IMR-90 (cell line): ENCODE results near the gene CPAMD8. TPM values are rescaled to one million over a fixed set of nuclear protein-coding genes. Genes with fewer than 3 reads are reported as not detected.

Experiments used
- ATAC-seq: fragments of 200-7000 bp; cut with Tn5 transposase; 2 replicates; pipeline ENCODE4 v1.9.1; 2020; ENCODE audit warnings: low read depth, mild to moderate bottlenecking, moderate library complexity
- BruUV-seq: library from RNA; stranded (reverse); fragments of 400-500 nt; replicated peaks from 2 replicates; lab custom pipeline; 2021; lab: Mats Ljungman, UMichigan
- CTCF ChIA-PET: fragments of 300-600 bp; formaldehyde crosslinking; extraction: SDS; loops from one replicate; lab custom pipeline; 2021; ENCODE audit warnings: antibody characterized with exemption; lab: Yijun Ruan, JAX
- POLR2A ChIA-PET: fragments of 300-600 bp; sonication (Branson Sonifier 250); formaldehyde crosslinking; loops from one replicate; lab custom pipeline; 2022; ENCODE audit warnings: antibody characterized with exemption; ENCODE audit not compliant: unreplicated experiment; lab: Charles Lee
- DNase-seq: peaks from one replicate; pipeline ENCODE4 v3.0.0; 2013
- H2AFZ ChIP-seq: replicated peaks from 2 replicates; pipeline ENCODE3; 2013; ENCODE audit warnings: low read length, mild to moderate bottlenecking; ENCODE audit not compliant: poor library complexity
- H2AK5ac ChIP-seq: 2 replicates; pipeline ENCODE4 v1.6.1; 2013; ENCODE audit warnings: low read depth, low read length, inconsistent platforms
- H2AK9ac ChIP-seq: replicated peaks from 2 replicates; pipeline ENCODE3; 2013; ENCODE audit warnings: mild to moderate bottlenecking, low read depth, low read length, moderate library complexity; ENCODE audit not compliant: poor library complexity
- H2BK120ac ChIP-seq: 2 replicates; pipeline ENCODE4 v1.6.1; 2013; ENCODE audit warnings: low read depth, low read length, inconsistent platforms
- H2BK15ac ChIP-seq: 3 replicates; pipeline ENCODE4 v1.6.1; 2013; ENCODE audit warnings: low read depth, low read length, inconsistent platforms
- H2BK20ac ChIP-seq: 2 replicates; pipeline ENCODE4 v1.6.1; 2013; ENCODE audit warnings: low read depth, mild to moderate bottlenecking, inconsistent platforms, low read length, moderate library complexity
- H2BK5ac ChIP-seq: 2 replicates; pipeline ENCODE4 v1.6.1; 2013; ENCODE audit warnings: mild to moderate bottlenecking, low read depth, low read length, inconsistent platforms; ENCODE audit not compliant: poor library complexity, severe bottlenecking
- H3K14ac ChIP-seq: replicated peaks from 2 replicates; pipeline ENCODE4 v1.6.1; 2013; ENCODE audit warnings: low read depth, low read length, inconsistent platforms
- H3K18ac ChIP-seq: 2 replicates; pipeline ENCODE4 v1.6.1; 2013; ENCODE audit warnings: low read depth, low read length, control low read depth
- H3K23ac ChIP-seq: 2 replicates; pipeline ENCODE4 v1.6.1; 2013; ENCODE audit warnings: low read depth, low read length, inconsistent platforms
- H3K27ac ChIP-seq: 2 replicates; pipeline ENCODE4 v1.5.1; 2013; ENCODE audit warnings: mild to moderate bottlenecking, control low read depth, low read length; ENCODE audit not compliant: insufficient read depth
- H3K27me3 ChIP-seq: 2 replicates; pipeline ENCODE4 v1.6.1; 2013; ENCODE audit warnings: low read length; ENCODE audit not compliant: control insufficient read depth, insufficient read depth
- H3K36me3 ChIP-seq: 2 replicates; pipeline ENCODE4 v1.6.1; 2013; ENCODE audit warnings: low read length, mixed read lengths; ENCODE audit not compliant: control insufficient read depth, insufficient read depth
- H3K4ac ChIP-seq: 2 replicates; pipeline ENCODE4 v1.6.1; 2013; ENCODE audit warnings: low read depth, low read length, inconsistent platforms
- H3K4me1 ChIP-seq: 2 replicates; pipeline ENCODE4 v1.6.1; 2013; ENCODE audit warnings: low read length, mixed read lengths; ENCODE audit not compliant: control insufficient read depth, insufficient read depth
- H3K4me2 ChIP-seq: 2 replicates; pipeline ENCODE4 v1.6.1; 2013; ENCODE audit warnings: low read depth, mild to moderate bottlenecking, control low read depth, low read length, moderate library complexity
- H3K4me3 ChIP-seq: 2 replicates; pipeline ENCODE4 v1.5.1; 2013; ENCODE audit warnings: low read depth, mild to moderate bottlenecking, control low read depth, low read length, moderate library complexity; ENCODE audit not compliant: insufficient read depth
- H3K56ac ChIP-seq: 2 replicates; pipeline ENCODE4 v1.6.1; 2013; ENCODE audit warnings: low read length, inconsistent platforms; ENCODE audit not compliant: insufficient read depth; ENCODE audit errors: extremely low read depth
- H3K79me1 ChIP-seq, 2 experiments: 2 replicates each; pipeline ENCODE4 v1.6.1; 2013; ENCODE audit warnings: low read length in 2 of 2, inconsistent platforms in 1 of 2, low read depth in 1 of 2
- H3K9ac ChIP-seq: 2 replicates; pipeline ENCODE4 v1.6.1; 2013; ENCODE audit warnings: low read depth, low read length, control low read depth
- H3K9me1 ChIP-seq: 2 replicates; pipeline ENCODE4 v1.6.1; 2013; ENCODE audit warnings: low read length, inconsistent platforms; ENCODE audit not compliant: insufficient read depth
- H3K9me3 ChIP-seq: 2 replicates; pipeline ENCODE4 v1.6.1; 2013; ENCODE audit warnings: low read length; ENCODE audit not compliant: control insufficient read depth, insufficient read depth
- H4K20me1 ChIP-seq: 2 replicates; pipeline ENCODE4 v1.6.1; 2013; ENCODE audit warnings: low read length, inconsistent platforms; ENCODE audit not compliant: insufficient read depth
- H4K5ac ChIP-seq: 2 replicates; pipeline ENCODE4 v1.6.1; 2013; ENCODE audit warnings: mild to moderate bottlenecking, low read depth, low read length, control low read depth
- H4K8ac ChIP-seq, 2 experiments: 2 replicates each; pipeline ENCODE4 v1.6.1; 2013; ENCODE audit warnings: low read depth in 2 of 2, low read length in 2 of 2, control low read depth in 1 of 2, inconsistent platforms in 1 of 2
- H4K91ac ChIP-seq: 2 replicates; pipeline ENCODE4 v1.6.1; 2013; ENCODE audit warnings: low read depth, low read length, inconsistent platforms; ENCODE audit not compliant: insufficient read depth
- BHLHE40 ChIP-seq: fragments of 150-350 bp; IDR thresholded peaks from 2 replicates; pipeline ENCODE4 v1.6.1; 2016; ENCODE audit warnings: mild to moderate bottlenecking, low read depth, low read length
- CEBPB ChIP-seq: IDR thresholded peaks from 2 replicates; pipeline ENCODE4 v1.6.1; 2012; ENCODE audit warnings: low read depth, low read length, improper control_type of control experiment
- CHD1 ChIP-seq: IDR thresholded peaks from 2 replicates; pipeline ENCODE4 v1.6.1; 2012; ENCODE audit warnings: low read depth, low read length, improper control_type of control experiment
- FOS ChIP-seq: fragments of 150-350 bp; IDR thresholded peaks from 2 replicates; pipeline ENCODE4 v1.6.1; 2016; ENCODE audit warnings: low read depth, low read length
- MAFK ChIP-seq: IDR thresholded peaks from 2 replicates; pipeline ENCODE4 v1.6.1; 2012; ENCODE audit warnings: low read depth, low read length, improper control_type of control experiment
- MAZ ChIP-seq: IDR thresholded peaks from 2 replicates; pipeline ENCODE4 v1.6.1; 2012; ENCODE audit warnings: low read depth, mild to moderate bottlenecking, low read length, improper control_type of control experiment, moderate library complexity, borderline replicate concordance
- MXI1 ChIP-seq: IDR thresholded peaks from 2 replicates; pipeline ENCODE4 v1.6.1; 2012; ENCODE audit warnings: low read depth, mild to moderate bottlenecking, low read length, moderate library complexity, borderline replicate concordance
- NFE2L2 ChIP-seq: fragments of 150-350 bp; IDR thresholded peaks from 2 replicates; pipeline ENCODE4 v1.6.1; 2016; ENCODE audit warnings: low read depth, mild to moderate bottlenecking, low read length
- POLR2A ChIP-seq: IDR thresholded peaks from 2 replicates; pipeline ENCODE4 v1.6.1; 2012; ENCODE audit warnings: mild to moderate bottlenecking, low read depth, low read length
- RAD21 ChIP-seq: IDR thresholded peaks from 2 replicates; pipeline ENCODE4 v1.6.1; 2012; ENCODE audit warnings: low read length, improper control_type of control experiment
- RCOR1 ChIP-seq: IDR thresholded peaks from 2 replicates; pipeline ENCODE4 v1.6.1; 2012; ENCODE audit warnings: mild to moderate bottlenecking, low read length, improper control_type of control experiment; ENCODE audit not compliant: insufficient replicate concordance
- RFX5 ChIP-seq: IDR thresholded peaks from 2 replicates; pipeline ENCODE4 v1.8.0; 2012; ENCODE audit warnings: low read depth, mild to moderate bottlenecking, low read length, moderate library complexity
- SMC3 ChIP-seq: fragments of 150-350 bp; IDR thresholded peaks from 2 replicates; pipeline ENCODE4 v1.6.1; 2016; ENCODE audit warnings: low read depth, mild to moderate bottlenecking, antibody characterized with exemption, low read length, moderate library complexity
- WGBS, 2 experiments: methylation state at CpG; one replicate each; pipeline versions ENCODE4 v1.1.5 to v1.1.7; 2013; ENCODE audit warnings: missing lambda C conversion rate in 2 of 2; ENCODE audit not compliant: insufficient read length in 1 of 2; ENCODE audit errors: extremely low coverage in 2 of 2; 5-methylcytosine and 5-hydroxymethylcytosine counted together
- dilution Hi-C: fragments of 300-500 bp; cut with HindIII; formaldehyde crosslinking; loops from one replicate; pipeline ENCODE4 v1.14.3; 2018; ENCODE audit warnings: low sequenced_read_pairs; ENCODE audit not compliant: unreplicated experiment
- in situ Hi-C: fragments of 300-500 bp; cut with MboI; formaldehyde crosslinking; loops from 3 replicates; pipeline ENCODE4 v1.14.3; 2019; ENCODE audit warnings: low sequenced_read_pairs, inconsistent platforms, mixed read lengths
- intact Hi-C: fragments of 100-400 bp; cut with micrococcal nuclease; formaldehyde crosslinking; loops from 2 replicates; pipeline ENCODE4 v1.10.0; 2022
- polyA plus RNA-seq, 3 experiments: library from polyadenylated mRNA; depleted of rRNA; stranded (reverse); fragments of >200 nt; gene quantifications; 2 replicates each; pipeline ENCODE4 v1.2.3, GENCODE V29; 2012; ENCODE audit warnings: low replicate concordance in 1 of 3
- total RNA-seq: library from RNA; depleted of rRNA; stranded (reverse); fragments of >200 nt; gene quantifications from 2 replicates; pipeline ENCODE4 v1.2.3, GENCODE V29; 2012
- TF ChIP-seq, protein P1 (sequence below): fragments of 150-350 bp; IDR thresholded peaks from 2 replicates; pipeline ENCODE4 v1.6.1; 2017; ENCODE audit warnings: mild to moderate bottlenecking, antibody characterized with exemption, low read length, low read depth
- TF ChIP-seq, protein P2 (sequence below): conservative IDR thresholded peaks from 2 replicates; pipeline ENCODE4 v1.5.1; 2012; ENCODE audit warnings: mild to moderate bottlenecking, low read depth, low read length, improper control_type of control experiment
- TF ChIP-seq, protein P3 (sequence below): fragments of 150-350 bp; IDR thresholded peaks from 2 replicates; pipeline ENCODE4 v1.6.1; 2016; ENCODE audit warnings: low read depth, mild to moderate bottlenecking, low read length, moderate library complexity, borderline replicate concordance

The CPAMD8 gene
- total and polyA plus RNA-seq, 2 of the 4 experiments (the other 2 are of a cell fraction) = 0.36 to 0.79 TPM

DNA sequence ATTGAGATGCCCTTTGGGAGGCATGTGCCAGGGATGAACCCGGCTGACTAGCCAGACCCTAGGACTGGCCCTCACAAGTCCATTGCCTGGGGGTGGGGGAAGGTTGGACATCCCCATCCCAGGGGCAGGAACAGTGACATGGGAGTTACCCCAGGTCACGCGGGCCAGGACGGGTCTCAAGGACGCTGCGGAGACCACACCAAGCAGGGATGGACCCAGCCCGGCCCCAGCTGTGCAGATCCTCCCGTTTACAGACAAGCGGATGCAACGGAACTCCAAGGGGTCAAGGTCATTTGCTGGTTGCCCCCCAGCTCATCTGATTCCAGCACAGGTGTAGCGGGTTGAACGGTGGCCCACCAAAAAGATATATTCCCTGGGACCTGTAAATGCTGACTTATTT lies 117.9 kb downstream of the CPAMD8 start:
- Histone ChIP-seq H3K23ac (no peak overlapping the region), H3K56ac (no peak overlapping the region), H3K4me3 (no peak overlapping the region), H2BK120ac (no peak overlapping the region), H3K4me1 (no peaks in the 10 kb centered on the region), H3K14ac (no peak overlapping the region), H2BK5ac (no peak overlapping the region), H3K4me2 (no peak overlapping the region), H3K9ac (no peak overlapping the region), H3K36me3 (no peaks in the 10 kb centered on the region), H2AK9ac (no peak overlapping the region), H4K20me1 (no peaks in the 10 kb centered on the region), H2AK5ac (no peak overlapping the region), H2BK20ac (no peak overlapping the region), H4K5ac (no peak overlapping the region), H3K27ac (no peak overlapping the region), H3K79me1 (no peaks in the 10 kb centered on the region), H3K9me1 (no peaks in the 10 kb centered on the region), H3K4ac (no peak overlapping the region), H3K18ac (no peak overlapping the region), H3K9me3 (peaks cover 16% of the 10 kb centered on the region), H4K91ac (no peak overlapping the region), H4K8ac (no peak overlapping the region), H3K27me3 (no peaks in the 10 kb centered on the region; the same call in 1 of the 2 replicates), H2BK15ac (no peak overlapping the region), H2AFZ (no peak overlapping the region)
- no TSS peak for BruUV-seq
- WGBS, 2 experiments = 72% methylated on average over 12 of the region's 12 CpGs; no CpG with 5 or more reads in 1 of the 2 experiments
- TF ChIP-seq, protein P1, sequence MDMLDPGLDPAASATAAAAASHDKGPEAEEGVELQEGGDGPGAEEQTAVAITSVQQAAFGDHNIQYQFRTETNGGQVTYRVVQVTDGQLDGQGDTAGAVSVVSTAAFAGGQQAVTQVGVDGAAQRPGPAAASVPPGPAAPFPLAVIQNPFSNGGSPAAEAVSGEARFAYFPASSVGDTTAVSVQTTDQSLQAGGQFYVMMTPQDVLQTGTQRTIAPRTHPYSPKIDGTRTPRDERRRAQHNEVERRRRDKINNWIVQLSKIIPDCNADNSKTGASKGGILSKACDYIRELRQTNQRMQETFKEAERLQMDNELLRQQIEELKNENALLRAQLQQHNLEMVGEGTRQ = no peak
- TF ChIP-seq RCOR1 (no peak), MAFK (no peak), BHLHE40 (no peak), FOS (no peak), CHD1 (no peak), POLR2A (no peak), MXI1 (no peak), RFX5 (no peak), RAD21 (no peak), CEBPB (no peak), MAZ (no peak), NFE2L2 (no peak), SMC3 (no peak)
- TF ChIP-seq, protein P2, sequence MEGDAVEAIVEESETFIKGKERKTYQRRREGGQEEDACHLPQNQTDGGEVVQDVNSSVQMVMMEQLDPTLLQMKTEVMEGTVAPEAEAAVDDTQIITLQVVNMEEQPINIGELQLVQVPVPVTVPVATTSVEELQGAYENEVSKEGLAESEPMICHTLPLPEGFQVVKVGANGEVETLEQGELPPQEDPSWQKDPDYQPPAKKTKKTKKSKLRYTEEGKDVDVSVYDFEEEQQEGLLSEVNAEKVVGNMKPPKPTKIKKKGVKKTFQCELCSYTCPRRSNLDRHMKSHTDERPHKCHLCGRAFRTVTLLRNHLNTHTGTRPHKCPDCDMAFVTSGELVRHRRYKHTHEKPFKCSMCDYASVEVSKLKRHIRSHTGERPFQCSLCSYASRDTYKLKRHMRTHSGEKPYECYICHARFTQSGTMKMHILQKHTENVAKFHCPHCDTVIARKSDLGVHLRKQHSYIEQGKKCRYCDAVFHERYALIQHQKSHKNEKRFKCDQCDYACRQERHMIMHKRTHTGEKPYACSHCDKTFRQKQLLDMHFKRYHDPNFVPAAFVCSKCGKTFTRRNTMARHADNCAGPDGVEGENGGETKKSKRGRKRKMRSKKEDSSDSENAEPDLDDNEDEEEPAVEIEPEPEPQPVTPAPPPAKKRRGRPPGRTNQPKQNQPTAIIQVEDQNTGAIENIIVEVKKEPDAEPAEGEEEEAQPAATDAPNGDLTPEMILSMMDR = no peak
- TF ChIP-seq, protein P3, sequence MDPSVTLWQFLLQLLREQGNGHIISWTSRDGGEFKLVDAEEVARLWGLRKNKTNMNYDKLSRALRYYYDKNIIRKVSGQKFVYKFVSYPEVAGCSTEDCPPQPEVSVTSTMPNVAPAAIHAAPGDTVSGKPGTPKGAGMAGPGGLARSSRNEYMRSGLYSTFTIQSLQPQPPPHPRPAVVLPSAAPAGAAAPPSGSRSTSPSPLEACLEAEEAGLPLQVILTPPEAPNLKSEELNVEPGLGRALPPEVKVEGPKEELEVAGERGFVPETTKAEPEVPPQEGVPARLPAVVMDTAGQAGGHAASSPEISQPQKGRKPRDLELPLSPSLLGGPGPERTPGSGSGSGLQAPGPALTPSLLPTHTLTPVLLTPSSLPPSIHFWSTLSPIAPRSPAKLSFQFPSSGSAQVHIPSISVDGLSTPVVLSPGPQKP = no peak
- dilution Hi-C loops (no loop called here), intact Hi-C loops (no loop called here), in situ Hi-C loops (no loop called here)
- DNase-seq (no peak), ATAC-seq (no peak)
- POLR2A ChIA-PET = no interaction called here
- CTCF ChIA-PET = no interaction called here
